Right lobe of liver (tissue), 4 donors: ENCODE results near the gene DBH.

Experiments used
- POLR2A ChIP-seq: fragments of 450-650 bp; IDR thresholded peaks from one replicate; pipeline ENCODE4 v1.6.1; 2017; ENCODE audit warnings: antibody characterized with exemption, mild to moderate bottlenecking
- TF ChIP-seq, protein P1 (sequence below), 4 donors: fragments of 200-600 bp in 3 of 4; fragments of 450-650 bp in 1 of 4; IDR thresholded peaks; one replicate each; pipeline versions ENCODE4 v1.5.1 to v1.8.0; 2016 to 2022; ENCODE audit warnings: antibody characterized with exemption in 4 of 4, mild to moderate bottlenecking in 2 of 4
- donor health status: DM: no; HTN: no; CAD: no.
- donor health status: DM: no; HTN: no; CAD: no.
- donor health status: DM: no; HTN: yes; CAD: no.

DNA sequence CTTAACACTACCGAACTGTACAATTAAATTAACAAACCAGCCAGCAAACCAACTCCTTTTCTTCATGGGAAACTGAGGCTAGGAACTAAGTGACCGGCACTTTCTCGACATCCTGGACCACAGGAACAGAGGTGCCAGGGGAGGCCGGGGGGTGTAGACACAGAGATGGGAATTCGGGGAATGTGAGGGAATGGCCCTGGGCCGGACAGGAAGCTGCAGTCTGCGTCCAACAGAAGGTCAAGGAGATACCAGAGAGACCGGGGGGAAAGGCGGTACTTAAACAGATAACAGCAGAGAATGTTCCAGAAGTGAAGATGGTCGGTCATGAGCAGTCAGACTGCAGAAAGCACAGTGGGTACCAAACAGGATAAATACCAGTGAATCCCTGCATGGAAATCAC is 40.3 kb downstream of the DBH start:
- TF ChIP-seq POLR2A = no peak
- TF ChIP-seq, protein P1, sequence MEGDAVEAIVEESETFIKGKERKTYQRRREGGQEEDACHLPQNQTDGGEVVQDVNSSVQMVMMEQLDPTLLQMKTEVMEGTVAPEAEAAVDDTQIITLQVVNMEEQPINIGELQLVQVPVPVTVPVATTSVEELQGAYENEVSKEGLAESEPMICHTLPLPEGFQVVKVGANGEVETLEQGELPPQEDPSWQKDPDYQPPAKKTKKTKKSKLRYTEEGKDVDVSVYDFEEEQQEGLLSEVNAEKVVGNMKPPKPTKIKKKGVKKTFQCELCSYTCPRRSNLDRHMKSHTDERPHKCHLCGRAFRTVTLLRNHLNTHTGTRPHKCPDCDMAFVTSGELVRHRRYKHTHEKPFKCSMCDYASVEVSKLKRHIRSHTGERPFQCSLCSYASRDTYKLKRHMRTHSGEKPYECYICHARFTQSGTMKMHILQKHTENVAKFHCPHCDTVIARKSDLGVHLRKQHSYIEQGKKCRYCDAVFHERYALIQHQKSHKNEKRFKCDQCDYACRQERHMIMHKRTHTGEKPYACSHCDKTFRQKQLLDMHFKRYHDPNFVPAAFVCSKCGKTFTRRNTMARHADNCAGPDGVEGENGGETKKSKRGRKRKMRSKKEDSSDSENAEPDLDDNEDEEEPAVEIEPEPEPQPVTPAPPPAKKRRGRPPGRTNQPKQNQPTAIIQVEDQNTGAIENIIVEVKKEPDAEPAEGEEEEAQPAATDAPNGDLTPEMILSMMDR (IDR thresholded peaks at IDR 0.05) = no peak
